IMR-90 (cell line): Measurements from ENCODE around the gene CLPTM1L. TPM values are rescaled to one million over a fixed set of nuclear protein-coding genes. Genes with fewer than 3 reads are reported as not detected.

Experiments
- ATAC-seq: fragments of 200-7000 bp; cut with Tn5 transposase; 2 replicates; pipeline ENCODE4 v1.9.1; 2020; ENCODE audit warnings: low read depth, mild to moderate bottlenecking, moderate library complexity
- BruUV-seq: library from RNA; stranded (reverse); fragments of 400-500 nt; replicated peaks from 2 replicates; lab custom pipeline; 2021; lab: Mats Ljungman, UMichigan
- CTCF ChIA-PET: fragments of 300-600 bp; formaldehyde crosslinking; extraction: SDS; loops from one replicate; lab custom pipeline; 2021; ENCODE audit warnings: antibody characterized with exemption; lab: Yijun Ruan, JAX
- POLR2A ChIA-PET: fragments of 300-600 bp; sonication (Branson Sonifier 250); formaldehyde crosslinking; loops from one replicate; lab custom pipeline; 2022; ENCODE audit warnings: antibody characterized with exemption; ENCODE audit not compliant: unreplicated experiment; lab: Charles Lee
- DNase-seq: peaks from one replicate; pipeline ENCODE4 v3.0.0; 2013
- H2AFZ ChIP-seq: replicated peaks from 2 replicates; pipeline ENCODE3; 2013; ENCODE audit warnings: low read length, mild to moderate bottlenecking; ENCODE audit not compliant: poor library complexity
- H2AK5ac ChIP-seq: 2 replicates; pipeline ENCODE4 v1.6.1; 2013; ENCODE audit warnings: low read depth, low read length, inconsistent platforms
- H2AK9ac ChIP-seq: replicated peaks from 2 replicates; pipeline ENCODE3; 2013; ENCODE audit warnings: mild to moderate bottlenecking, low read depth, low read length, moderate library complexity; ENCODE audit not compliant: poor library complexity
- H2BK120ac ChIP-seq: 2 replicates; pipeline ENCODE4 v1.6.1; 2013; ENCODE audit warnings: low read depth, low read length, inconsistent platforms
- H2BK15ac ChIP-seq: 3 replicates; pipeline ENCODE4 v1.6.1; 2013; ENCODE audit warnings: low read depth, low read length, inconsistent platforms
- H2BK20ac ChIP-seq: 2 replicates; pipeline ENCODE4 v1.6.1; 2013; ENCODE audit warnings: low read depth, mild to moderate bottlenecking, inconsistent platforms, low read length, moderate library complexity
- H2BK5ac ChIP-seq: 2 replicates; pipeline ENCODE4 v1.6.1; 2013; ENCODE audit warnings: mild to moderate bottlenecking, low read depth, low read length, inconsistent platforms; ENCODE audit not compliant: poor library complexity, severe bottlenecking
- H3K14ac ChIP-seq: replicated peaks from 2 replicates; pipeline ENCODE4 v1.6.1; 2013; ENCODE audit warnings: low read depth, low read length, inconsistent platforms
- H3K18ac ChIP-seq: 2 replicates; pipeline ENCODE4 v1.6.1; 2013; ENCODE audit warnings: low read depth, low read length, control low read depth
- H3K23ac ChIP-seq: 2 replicates; pipeline ENCODE4 v1.6.1; 2013; ENCODE audit warnings: low read depth, low read length, inconsistent platforms
- H3K27ac ChIP-seq: 2 replicates; pipeline ENCODE4 v1.5.1; 2013; ENCODE audit warnings: mild to moderate bottlenecking, control low read depth, low read length; ENCODE audit not compliant: insufficient read depth
- H3K27me3 ChIP-seq: 2 replicates; pipeline ENCODE4 v1.6.1; 2013; ENCODE audit warnings: low read length; ENCODE audit not compliant: control insufficient read depth, insufficient read depth
- H3K36me3 ChIP-seq: 2 replicates; pipeline ENCODE4 v1.6.1; 2013; ENCODE audit warnings: low read length, mixed read lengths; ENCODE audit not compliant: control insufficient read depth, insufficient read depth
- H3K4ac ChIP-seq: 2 replicates; pipeline ENCODE4 v1.6.1; 2013; ENCODE audit warnings: low read depth, low read length, inconsistent platforms
- H3K4me1 ChIP-seq: 2 replicates; pipeline ENCODE4 v1.6.1; 2013; ENCODE audit warnings: low read length, mixed read lengths; ENCODE audit not compliant: control insufficient read depth, insufficient read depth
- H3K4me2 ChIP-seq: 2 replicates; pipeline ENCODE4 v1.6.1; 2013; ENCODE audit warnings: low read depth, mild to moderate bottlenecking, control low read depth, low read length, moderate library complexity
- H3K4me3 ChIP-seq: 2 replicates; pipeline ENCODE4 v1.5.1; 2013; ENCODE audit warnings: low read depth, mild to moderate bottlenecking, control low read depth, low read length, moderate library complexity; ENCODE audit not compliant: insufficient read depth
- H3K56ac ChIP-seq: 2 replicates; pipeline ENCODE4 v1.6.1; 2013; ENCODE audit warnings: low read length, inconsistent platforms; ENCODE audit not compliant: insufficient read depth; ENCODE audit errors: extremely low read depth
- H3K79me1 ChIP-seq, 2 experiments: 2 replicates each; pipeline ENCODE4 v1.6.1; 2013; ENCODE audit warnings: low read length in 2 of 2, inconsistent platforms in 1 of 2, low read depth in 1 of 2
- H3K9ac ChIP-seq: 2 replicates; pipeline ENCODE4 v1.6.1; 2013; ENCODE audit warnings: low read depth, low read length, control low read depth
- H3K9me1 ChIP-seq: 2 replicates; pipeline ENCODE4 v1.6.1; 2013; ENCODE audit warnings: low read length, inconsistent platforms; ENCODE audit not compliant: insufficient read depth
- H3K9me3 ChIP-seq: 2 replicates; pipeline ENCODE4 v1.6.1; 2013; ENCODE audit warnings: low read length; ENCODE audit not compliant: control insufficient read depth, insufficient read depth
- H4K20me1 ChIP-seq: 2 replicates; pipeline ENCODE4 v1.6.1; 2013; ENCODE audit warnings: low read length, inconsistent platforms; ENCODE audit not compliant: insufficient read depth
- H4K5ac ChIP-seq: 2 replicates; pipeline ENCODE4 v1.6.1; 2013; ENCODE audit warnings: mild to moderate bottlenecking, low read depth, low read length, control low read depth
- H4K8ac ChIP-seq, 2 experiments: 2 replicates each; pipeline ENCODE4 v1.6.1; 2013; ENCODE audit warnings: low read depth in 2 of 2, low read length in 2 of 2, control low read depth in 1 of 2, inconsistent platforms in 1 of 2
- H4K91ac ChIP-seq: 2 replicates; pipeline ENCODE4 v1.6.1; 2013; ENCODE audit warnings: low read depth, low read length, inconsistent platforms; ENCODE audit not compliant: insufficient read depth
- CHD1 ChIP-seq: IDR thresholded peaks from 2 replicates; pipeline ENCODE4 v1.6.1; 2012; ENCODE audit warnings: low read depth, low read length, improper control_type of control experiment
- MAZ ChIP-seq: IDR thresholded peaks from 2 replicates; pipeline ENCODE4 v1.6.1; 2012; ENCODE audit warnings: low read depth, mild to moderate bottlenecking, low read length, improper control_type of control experiment, moderate library complexity, borderline replicate concordance
- MXI1 ChIP-seq: IDR thresholded peaks from 2 replicates; pipeline ENCODE4 v1.6.1; 2012; ENCODE audit warnings: low read depth, mild to moderate bottlenecking, low read length, moderate library complexity, borderline replicate concordance
- NFE2L2 ChIP-seq: fragments of 150-350 bp; IDR thresholded peaks from 2 replicates; pipeline ENCODE4 v1.6.1; 2016; ENCODE audit warnings: low read depth, mild to moderate bottlenecking, low read length
- RCOR1 ChIP-seq: IDR thresholded peaks from 2 replicates; pipeline ENCODE4 v1.6.1; 2012; ENCODE audit warnings: mild to moderate bottlenecking, low read length, improper control_type of control experiment; ENCODE audit not compliant: insufficient replicate concordance
- RFX5 ChIP-seq: IDR thresholded peaks from 2 replicates; pipeline ENCODE4 v1.8.0; 2012; ENCODE audit warnings: low read depth, mild to moderate bottlenecking, low read length, moderate library complexity
- SMC3 ChIP-seq: fragments of 150-350 bp; IDR thresholded peaks from 2 replicates; pipeline ENCODE4 v1.6.1; 2016; ENCODE audit warnings: low read depth, mild to moderate bottlenecking, antibody characterized with exemption, low read length, moderate library complexity
- WGBS, 2 experiments: methylation state at CpG; one replicate each; pipeline versions ENCODE4 v1.1.5 to v1.1.7; 2013; ENCODE audit warnings: missing lambda C conversion rate in 2 of 2; ENCODE audit not compliant: insufficient read length in 1 of 2; ENCODE audit errors: extremely low coverage in 2 of 2; 5-methylcytosine and 5-hydroxymethylcytosine counted together
- dilution Hi-C: fragments of 300-500 bp; cut with HindIII; formaldehyde crosslinking; loops from one replicate; pipeline ENCODE4 v1.14.3; 2018; ENCODE audit warnings: low sequenced_read_pairs; ENCODE audit not compliant: unreplicated experiment
- in situ Hi-C: fragments of 300-500 bp; cut with MboI; formaldehyde crosslinking; loops from 3 replicates; pipeline ENCODE4 v1.14.3; 2019; ENCODE audit warnings: low sequenced_read_pairs, inconsistent platforms, mixed read lengths
- intact Hi-C: fragments of 100-400 bp; cut with micrococcal nuclease; formaldehyde crosslinking; loops from 2 replicates; pipeline ENCODE4 v1.10.0; 2022
- polyA plus RNA-seq, 3 experiments: library from polyadenylated mRNA; depleted of rRNA; stranded (reverse); fragments of >200 nt; gene quantifications; 2 replicates each; pipeline ENCODE4 v1.2.3, GENCODE V29; 2012; ENCODE audit warnings: low replicate concordance in 1 of 3
- total RNA-seq: library from RNA; depleted of rRNA; stranded (reverse); fragments of >200 nt; gene quantifications from 2 replicates; pipeline ENCODE4 v1.2.3, GENCODE V29; 2012
- TF ChIP-seq, protein P1 (sequence below): conservative IDR thresholded peaks from 2 replicates; pipeline ENCODE4 v1.5.1; 2012; ENCODE audit warnings: mild to moderate bottlenecking, low read depth, low read length, improper control_type of control experiment
- TF ChIP-seq, protein P2 (sequence below): fragments of 150-350 bp; IDR thresholded peaks from 2 replicates; pipeline ENCODE4 v1.6.1; 2016; ENCODE audit warnings: low read depth, mild to moderate bottlenecking, low read length, moderate library complexity, borderline replicate concordance
- TF ChIP-seq, protein P3 (sequence below): fragments of 150-350 bp; IDR thresholded peaks from 2 replicates; pipeline ENCODE4 v1.6.1; 2017; ENCODE audit warnings: mild to moderate bottlenecking, antibody characterized with exemption, low read length, low read depth

The CLPTM1L gene
- total and polyA plus RNA-seq, 2 of the 4 experiments (the other 2 are of a cell fraction), result 114 to 137 TPM

DNA sequence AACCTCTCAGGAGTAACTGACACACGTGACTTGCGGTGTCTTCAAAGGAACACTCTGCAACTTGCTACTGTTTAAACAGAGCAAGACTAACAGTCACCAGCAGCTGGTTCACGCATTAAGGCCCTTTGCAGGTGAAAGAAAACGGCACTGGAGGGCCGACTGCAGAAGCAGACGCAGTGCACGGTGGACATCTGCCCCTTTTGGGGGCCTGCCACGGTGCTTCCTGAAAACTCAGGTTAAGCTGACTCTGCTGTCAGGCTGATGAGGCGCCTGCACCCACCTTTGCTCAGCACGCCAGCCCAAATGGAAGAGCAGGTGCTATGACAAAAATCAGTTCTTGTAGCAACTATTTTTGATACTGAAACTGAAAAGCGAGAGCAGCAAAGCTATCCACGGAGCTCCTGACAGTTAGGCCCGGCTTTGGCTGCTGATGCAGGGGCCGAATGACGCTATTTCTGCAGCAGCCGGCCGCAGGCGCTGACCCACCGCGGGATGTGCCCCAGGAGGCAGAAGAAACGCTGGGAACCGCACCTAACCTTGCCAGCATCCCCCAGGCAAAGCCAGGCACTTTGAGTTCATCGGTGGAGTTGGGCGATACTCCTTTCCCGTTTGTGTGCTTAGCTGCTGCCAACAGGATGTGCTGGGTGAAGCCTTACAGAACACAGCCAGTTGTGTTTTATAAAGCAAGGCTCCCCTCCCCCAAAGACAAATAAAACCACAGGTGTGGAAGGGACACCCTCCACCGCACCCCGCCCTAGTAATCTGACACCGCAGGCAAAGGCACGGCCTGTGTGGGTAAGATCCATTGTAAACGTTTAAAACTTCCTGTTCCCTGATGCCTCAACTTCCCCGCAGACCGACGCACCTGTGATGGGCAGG, 29.0 kb downstream of the CLPTM1L start (continued):
- TF ChIP-seq RCOR1, result no peak
- no peak for TF ChIP-seq SMC3

DNA sequence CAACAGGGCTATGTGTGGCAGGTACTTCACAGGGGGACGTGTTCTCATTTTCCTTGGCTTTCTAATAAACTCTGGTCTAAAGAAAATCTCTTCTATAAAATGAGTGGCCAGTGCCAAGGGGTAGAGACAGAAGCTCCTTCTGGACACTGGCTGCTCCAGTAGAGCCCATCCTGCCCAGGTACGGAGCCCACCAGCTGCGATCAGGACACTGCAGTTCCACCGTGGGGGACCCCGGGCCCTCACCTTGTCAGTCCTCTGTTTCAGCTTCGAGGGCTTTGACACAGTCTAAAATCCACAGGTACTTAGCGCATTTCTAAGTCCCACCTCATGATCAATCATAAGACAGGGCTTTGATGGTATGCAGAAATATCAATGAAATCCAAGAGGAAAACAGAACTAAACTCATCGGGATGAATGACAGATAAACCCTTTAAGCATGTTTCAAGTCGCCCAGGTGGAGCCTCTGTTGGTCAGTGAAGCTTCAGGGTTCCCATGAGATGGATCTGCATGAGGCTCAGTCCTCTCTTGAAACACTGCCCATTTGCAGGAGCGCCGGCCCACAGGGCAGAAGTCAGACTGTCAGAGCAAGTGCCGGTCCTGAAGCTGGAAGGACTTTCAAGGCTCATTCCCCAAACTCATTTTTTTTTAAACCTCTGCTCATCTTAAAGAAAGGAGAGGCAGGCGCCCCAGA, 29.7 kb downstream of the CLPTM1L start:
- ChIA-PET POLR2A (no interaction called here), CTCF (no interaction called here)
- ATAC-seq (no peak; the same call in 1 of the 2 replicates), DNase-seq (no peak)
- Histone ChIP-seq H2BK5ac (no peak overlapping the region), H3K36me3 (peaks cover 20% of the 10 kb centered on the region), H2BK15ac (no peak overlapping the region), H4K5ac (no peak overlapping the region), H3K23ac (no peak overlapping the region), H3K9me3 (peaks cover 4% of the 10 kb centered on the region; the same call in 1 of the 2 replicates), H3K27ac (no peak overlapping the region), H3K9me1 (peaks cover 4% of the 10 kb centered on the region; the same call in 1 of the 2 replicates), H3K9ac (no peak overlapping the region), H2AK5ac (no peak overlapping the region), H3K4me1 (no peaks in the 10 kb centered on the region; the same call in 1 of the 2 replicates), H3K18ac (no peak overlapping the region), H2AFZ (no peak overlapping the region), H3K14ac (no peak overlapping the region), H2BK120ac (no peak overlapping the region), H3K56ac (no peak overlapping the region), H3K27me3 (peaks cover 2% of the 10 kb centered on the region; the same call in 1 of the 2 replicates), H3K4me2 (no peak overlapping the region), H4K8ac (no peak overlapping the region), H2BK20ac (no peak overlapping the region), H3K4me3 (no peak overlapping the region), H4K20me1 (no peaks in the 10 kb centered on the region), H4K91ac (no peak overlapping the region), H3K4ac (no peak overlapping the region), H2AK9ac (no peak overlapping the region), H3K79me1 (no peaks in the 10 kb centered on the region)
- intact Hi-C loops (no loop called here), dilution Hi-C loops (no loop called here), in situ Hi-C loops (no loop called here)
- 81% methylated on average over 3 of the region's 13 CpGs; no CpG with 5 or more reads in 1 of the 2 experiments for WGBS, 2 experiments
- BruUV-seq, result no TSS peak
- no peak for TF ChIP-seq RFX5
- TF ChIP-seq, protein P1, sequence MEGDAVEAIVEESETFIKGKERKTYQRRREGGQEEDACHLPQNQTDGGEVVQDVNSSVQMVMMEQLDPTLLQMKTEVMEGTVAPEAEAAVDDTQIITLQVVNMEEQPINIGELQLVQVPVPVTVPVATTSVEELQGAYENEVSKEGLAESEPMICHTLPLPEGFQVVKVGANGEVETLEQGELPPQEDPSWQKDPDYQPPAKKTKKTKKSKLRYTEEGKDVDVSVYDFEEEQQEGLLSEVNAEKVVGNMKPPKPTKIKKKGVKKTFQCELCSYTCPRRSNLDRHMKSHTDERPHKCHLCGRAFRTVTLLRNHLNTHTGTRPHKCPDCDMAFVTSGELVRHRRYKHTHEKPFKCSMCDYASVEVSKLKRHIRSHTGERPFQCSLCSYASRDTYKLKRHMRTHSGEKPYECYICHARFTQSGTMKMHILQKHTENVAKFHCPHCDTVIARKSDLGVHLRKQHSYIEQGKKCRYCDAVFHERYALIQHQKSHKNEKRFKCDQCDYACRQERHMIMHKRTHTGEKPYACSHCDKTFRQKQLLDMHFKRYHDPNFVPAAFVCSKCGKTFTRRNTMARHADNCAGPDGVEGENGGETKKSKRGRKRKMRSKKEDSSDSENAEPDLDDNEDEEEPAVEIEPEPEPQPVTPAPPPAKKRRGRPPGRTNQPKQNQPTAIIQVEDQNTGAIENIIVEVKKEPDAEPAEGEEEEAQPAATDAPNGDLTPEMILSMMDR, result no peak
- TF ChIP-seq, protein P2, sequence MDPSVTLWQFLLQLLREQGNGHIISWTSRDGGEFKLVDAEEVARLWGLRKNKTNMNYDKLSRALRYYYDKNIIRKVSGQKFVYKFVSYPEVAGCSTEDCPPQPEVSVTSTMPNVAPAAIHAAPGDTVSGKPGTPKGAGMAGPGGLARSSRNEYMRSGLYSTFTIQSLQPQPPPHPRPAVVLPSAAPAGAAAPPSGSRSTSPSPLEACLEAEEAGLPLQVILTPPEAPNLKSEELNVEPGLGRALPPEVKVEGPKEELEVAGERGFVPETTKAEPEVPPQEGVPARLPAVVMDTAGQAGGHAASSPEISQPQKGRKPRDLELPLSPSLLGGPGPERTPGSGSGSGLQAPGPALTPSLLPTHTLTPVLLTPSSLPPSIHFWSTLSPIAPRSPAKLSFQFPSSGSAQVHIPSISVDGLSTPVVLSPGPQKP, result no peak
- TF ChIP-seq MXI1, result no peak
- TF ChIP-seq CHD1, result no peak
- no peak for TF ChIP-seq NFE2L2
- TF ChIP-seq, protein P3, sequence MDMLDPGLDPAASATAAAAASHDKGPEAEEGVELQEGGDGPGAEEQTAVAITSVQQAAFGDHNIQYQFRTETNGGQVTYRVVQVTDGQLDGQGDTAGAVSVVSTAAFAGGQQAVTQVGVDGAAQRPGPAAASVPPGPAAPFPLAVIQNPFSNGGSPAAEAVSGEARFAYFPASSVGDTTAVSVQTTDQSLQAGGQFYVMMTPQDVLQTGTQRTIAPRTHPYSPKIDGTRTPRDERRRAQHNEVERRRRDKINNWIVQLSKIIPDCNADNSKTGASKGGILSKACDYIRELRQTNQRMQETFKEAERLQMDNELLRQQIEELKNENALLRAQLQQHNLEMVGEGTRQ, result no peak
- no peak for TF ChIP-seq MAZ
